DND-41 (cell line): ENCODE measurements around the gene NSMF.

Source experiments
- EZH2 ChIP-seq: IDR thresholded peaks from 3 replicates; pipeline ENCODE4 v1.6.1; 2012; ENCODE audit warnings: borderline replicate concordance, low read depth, mild to moderate bottlenecking, moderate library complexity, low read length, inconsistent platforms; ENCODE audit not compliant: severe bottlenecking
- TF ChIP-seq, protein P1 (sequence below): IDR thresholded peaks from 2 replicates; pipeline ENCODE4 v1.5.1; 2012; ENCODE audit warnings: borderline replicate concordance, low read length, moderate library complexity, mild to moderate bottlenecking; ENCODE audit not compliant: poor library complexity, severe bottlenecking; ENCODE audit errors: extremely low read depth

DNA sequence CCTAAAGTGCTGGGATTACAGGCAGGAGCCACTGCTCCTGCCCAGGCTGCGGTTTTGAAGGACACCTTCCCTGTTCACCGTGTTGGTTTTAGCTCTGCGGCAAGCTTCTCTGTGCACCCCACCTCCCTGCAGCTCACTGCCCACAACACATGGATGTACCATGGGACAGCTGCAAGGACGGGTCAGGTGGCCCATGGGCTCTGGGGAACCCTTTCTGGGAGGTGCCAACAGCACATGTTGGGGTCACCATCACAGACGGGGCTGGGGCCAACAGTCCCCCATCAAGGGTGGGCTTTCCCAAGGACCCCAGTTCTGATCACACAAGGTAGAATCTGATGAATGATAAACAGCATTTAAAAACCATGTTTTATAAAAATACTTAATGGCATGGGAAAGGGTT, 43.7 kb downstream of the NSMF start:
- TF ChIP-seq, protein P1, sequence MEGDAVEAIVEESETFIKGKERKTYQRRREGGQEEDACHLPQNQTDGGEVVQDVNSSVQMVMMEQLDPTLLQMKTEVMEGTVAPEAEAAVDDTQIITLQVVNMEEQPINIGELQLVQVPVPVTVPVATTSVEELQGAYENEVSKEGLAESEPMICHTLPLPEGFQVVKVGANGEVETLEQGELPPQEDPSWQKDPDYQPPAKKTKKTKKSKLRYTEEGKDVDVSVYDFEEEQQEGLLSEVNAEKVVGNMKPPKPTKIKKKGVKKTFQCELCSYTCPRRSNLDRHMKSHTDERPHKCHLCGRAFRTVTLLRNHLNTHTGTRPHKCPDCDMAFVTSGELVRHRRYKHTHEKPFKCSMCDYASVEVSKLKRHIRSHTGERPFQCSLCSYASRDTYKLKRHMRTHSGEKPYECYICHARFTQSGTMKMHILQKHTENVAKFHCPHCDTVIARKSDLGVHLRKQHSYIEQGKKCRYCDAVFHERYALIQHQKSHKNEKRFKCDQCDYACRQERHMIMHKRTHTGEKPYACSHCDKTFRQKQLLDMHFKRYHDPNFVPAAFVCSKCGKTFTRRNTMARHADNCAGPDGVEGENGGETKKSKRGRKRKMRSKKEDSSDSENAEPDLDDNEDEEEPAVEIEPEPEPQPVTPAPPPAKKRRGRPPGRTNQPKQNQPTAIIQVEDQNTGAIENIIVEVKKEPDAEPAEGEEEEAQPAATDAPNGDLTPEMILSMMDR = no peak
- TF ChIP-seq EZH2 = no peak
